Left ventricle myocardium superior (tissue), 1 donor: ENCODE data around the gene ZNG1A. TPM values are rescaled to one million over a fixed set of nuclear protein-coding genes. Genes with fewer than 3 reads are reported as not detected.
"Not testable (repeated sequence)": the region's sequence is repeated elsewhere in the genome, so short reads cannot be mapped to it uniquely, and the experiment has no call there.

Source experiments
- ATAC-seq: fragments of 200-7000 bp; cut with Tn5 transposase; one replicate; pipeline ENCODE4 v1.9.1; 2020; ENCODE audit warnings: mild to moderate bottlenecking, moderate library complexity
- DNase-seq: peaks from one replicate; pipeline ENCODE4 v3.0.0-alpha.2; 2020
- intact Hi-C: fragments of 100-400 bp; cut with micrococcal nuclease; formaldehyde crosslinking; loops from one replicate; pipeline ENCODE4 v1.11.0; 2022
- total RNA-seq: library from RNA; stranded (reverse); fragmentation: NEBNext Ultra II Directional; extraction: Animal tissue kit (Norgen Biotek cat#: 25700); gene quantifications from one replicate; pipeline ENCODE4 v1.2.1, GENCODE V29; 2021
- donor health status: DM: no; HTN: yes; CAD: no; lungs with severe emphysema.

Gene ZNG1A
- total RNA-seq, 1 donor from 2014 or later, result 11.9 TPM

- ATAC-seq, intact Hi-C loops, DNase-seq: not testable (repeated sequence)
Observed at GRCh38 chr9:108742-109495, 69.9 kb downstream of the ZNG1A start.

GRCh38 chr9:105991-106390 is 72.9 kb downstream of the ZNG1A start:
- ATAC-seq, DNase-seq, intact Hi-C loops: not testable (repeated sequence)

GRCh38 chr9:100430-100829 is 78.4 kb downstream of the ZNG1A start:
- not testable (repeated sequence) for ATAC-seq

DNA sequence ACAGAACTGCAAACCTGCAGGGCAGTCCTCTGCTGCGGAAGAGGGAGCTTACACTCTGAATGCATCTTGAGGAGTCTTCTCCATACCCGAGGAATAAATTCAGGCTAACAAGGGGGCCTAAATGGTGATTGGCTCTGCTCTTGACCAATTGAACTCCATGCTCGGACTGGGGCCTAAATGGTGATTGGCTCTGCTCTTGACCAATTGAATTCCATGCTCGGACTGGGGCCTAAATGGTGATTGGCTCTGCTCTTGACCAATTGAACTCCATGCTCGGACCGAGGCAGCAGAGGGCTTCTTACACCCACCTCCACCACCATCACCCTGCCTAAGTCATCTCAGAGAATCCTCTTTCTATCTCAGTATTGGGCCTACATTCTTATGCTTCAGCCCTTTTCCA is 79.0 kb downstream of the ZNG1A start:
- intact Hi-C loops, ATAC-seq: not testable (repeated sequence)

More at GRCh38 chr9:100430-100829, 78.4 kb downstream of the ZNG1A start:
- intact Hi-C loops, DNase-seq: not testable (repeated sequence)

DNA sequence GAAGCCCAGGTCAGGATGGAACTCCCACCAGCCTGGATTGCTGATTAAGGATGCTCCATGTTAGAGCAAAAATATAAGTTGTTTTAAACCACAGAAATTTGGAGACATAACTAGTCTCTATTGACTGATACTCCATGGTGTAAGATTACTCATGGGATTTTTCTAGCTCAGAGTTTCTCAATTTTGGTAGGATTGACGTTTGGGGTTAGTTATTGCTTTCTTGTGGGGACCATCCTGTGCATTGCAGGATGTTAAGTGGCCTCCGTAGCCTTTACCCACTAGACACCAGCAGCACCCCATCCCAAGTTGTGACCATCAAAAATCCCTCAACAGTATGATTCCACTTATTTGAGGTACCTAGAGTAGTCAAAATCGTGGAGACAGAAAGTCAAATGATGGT is 80.1 kb downstream of the ZNG1A start:
- DNase-seq, intact Hi-C loops, ATAC-seq: not testable (repeated sequence)

More for the DNA sequence above, 79.0 kb downstream of the ZNG1A start:
- DNase-seq, result not testable (repeated sequence)

DNA sequence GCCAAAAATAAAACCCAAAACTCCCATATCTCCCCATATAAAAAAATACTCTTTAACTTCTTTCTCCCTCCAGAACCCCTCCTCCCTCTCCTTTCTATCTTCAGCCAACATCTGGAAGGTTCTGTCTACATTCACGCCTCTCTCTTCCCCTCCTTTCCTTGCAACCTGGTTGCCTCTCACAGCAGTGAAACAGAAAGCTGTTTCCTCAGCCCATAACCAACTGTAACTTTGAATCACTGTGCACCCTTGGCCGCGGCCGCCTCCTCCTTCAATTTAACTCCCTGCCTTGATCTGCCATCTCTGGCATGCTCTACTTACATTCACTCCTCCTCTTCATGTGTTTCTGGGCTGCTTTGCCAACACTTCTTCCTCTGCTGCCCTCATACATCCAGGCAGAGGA is 83.9 kb downstream of the ZNG1A start:
- ATAC-seq, DNase-seq, intact Hi-C loops: not testable (repeated sequence)

DNA sequence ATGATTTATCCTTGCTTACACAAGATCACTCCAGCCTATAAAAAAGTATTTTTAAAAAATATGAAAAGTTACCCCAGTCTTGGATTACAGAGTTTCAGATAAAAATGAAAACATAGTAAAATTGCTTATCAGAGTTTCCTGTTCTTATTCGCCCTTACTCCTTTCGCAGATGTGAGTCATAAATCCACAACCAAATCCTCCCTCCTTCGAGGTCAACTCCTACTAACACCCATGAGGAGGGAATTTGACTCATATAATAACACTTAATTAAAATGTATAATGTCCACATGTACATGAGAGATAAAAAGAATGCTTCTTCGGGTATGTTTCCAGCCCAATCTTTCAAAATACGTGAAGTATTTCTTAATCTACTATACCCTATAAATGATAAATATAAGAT is 84.5 kb downstream of the ZNG1A start:
- DNase-seq, ATAC-seq, intact Hi-C loops: not testable (repeated sequence)

GRCh38 chr9:93909-94308 is 84.9 kb downstream of the ZNG1A start:
- DNase-seq, intact Hi-C loops, ATAC-seq: not testable (repeated sequence)

DNA sequence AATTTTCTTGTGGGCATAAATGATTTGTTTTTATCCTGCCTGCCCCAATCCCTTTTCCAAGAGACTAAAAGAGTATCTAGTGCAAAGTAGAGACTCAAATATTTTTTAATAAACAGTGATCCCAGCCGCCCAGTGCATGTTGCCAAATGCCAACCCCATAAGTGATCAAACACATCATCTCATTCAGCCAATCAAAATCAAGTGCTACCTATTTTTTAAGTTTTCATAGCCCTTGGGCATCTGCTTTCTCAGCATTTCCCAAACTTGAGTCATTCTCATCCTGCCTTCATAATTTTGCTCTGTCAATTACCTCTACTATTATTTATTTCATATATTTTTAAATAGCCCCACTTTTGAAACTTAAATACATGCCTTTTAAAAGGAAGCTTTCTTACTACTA is 88.0 kb downstream of the ZNG1A start:
- intact Hi-C loops, ATAC-seq, DNase-seq: not testable (repeated sequence)

DNA sequence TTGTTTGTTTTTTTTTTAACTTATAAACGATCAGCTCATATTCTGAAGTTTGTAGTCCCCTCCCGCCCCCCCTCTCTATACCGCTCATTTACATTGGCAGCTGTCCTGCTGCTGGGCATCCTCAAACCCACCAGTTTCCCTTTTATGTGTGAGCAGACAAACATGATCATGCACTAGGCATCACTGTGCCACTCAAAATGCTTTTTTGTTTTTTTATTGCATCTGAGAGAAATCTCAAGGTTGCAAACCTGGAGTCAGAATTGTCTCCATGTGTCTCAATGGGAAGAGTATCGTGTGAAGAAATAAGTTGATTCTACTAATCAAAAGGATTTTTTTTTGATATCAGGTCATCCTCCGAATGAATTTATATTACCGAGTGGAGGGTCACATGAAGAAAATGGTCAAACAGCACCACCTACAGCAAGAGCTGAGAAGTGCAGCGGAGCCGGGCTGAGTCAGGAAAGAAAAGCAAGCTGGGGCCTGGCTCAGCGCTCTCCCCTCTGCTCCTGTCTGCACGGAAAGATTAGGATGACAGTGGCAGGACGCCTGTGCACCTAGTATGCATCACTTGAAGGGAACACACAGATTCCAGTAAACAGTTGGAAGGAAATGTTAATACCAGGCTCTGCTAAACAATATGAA is 90.3 kb downstream of the ZNG1A start:
- intact Hi-C loops, DNase-seq: not testable (repeated sequence)
- peak; percentile 92 for ATAC-seq

DNA sequence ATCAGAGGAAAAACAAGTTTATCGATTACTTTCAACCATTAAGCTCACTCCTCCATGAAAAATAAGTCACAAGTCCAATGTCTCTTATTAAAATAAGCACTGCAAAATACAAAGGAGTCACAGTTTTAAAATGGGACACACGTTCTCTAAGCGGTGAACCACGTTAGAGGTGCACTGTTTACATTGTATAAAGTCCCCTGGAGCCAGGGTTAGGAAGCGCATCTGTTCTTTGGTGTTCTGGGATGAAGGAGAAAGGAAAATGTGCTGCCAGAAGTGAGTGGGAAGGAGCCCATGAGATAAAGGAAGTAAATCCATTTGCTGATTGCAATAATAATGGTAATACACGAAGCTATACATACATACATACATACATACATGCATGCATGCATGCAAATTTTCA is 91.0 kb downstream of the ZNG1A start:
- ATAC-seq, DNase-seq, intact Hi-C loops: not testable (repeated sequence)

GRCh38 chr9:87105-87504 is 91.8 kb downstream of the ZNG1A start:
- intact Hi-C loops, DNase-seq: not testable (repeated sequence)
- ATAC-seq, result peak; percentile 48

GRCh38 chr9:86697-87096 is 92.2 kb downstream of the ZNG1A start:
- ATAC-seq, intact Hi-C loops, DNase-seq: not testable (repeated sequence)

GRCh38 chr9:82932-83689 is 95.7 kb downstream of the ZNG1A start:
- DNase-seq, ATAC-seq, intact Hi-C loops: not testable (repeated sequence)

GRCh38 chr9:78333-78732 is 100.5 kb downstream of the ZNG1A start:
- DNase-seq, intact Hi-C loops: not testable (repeated sequence)
- ATAC-seq, result peak; percentile 49

DNA sequence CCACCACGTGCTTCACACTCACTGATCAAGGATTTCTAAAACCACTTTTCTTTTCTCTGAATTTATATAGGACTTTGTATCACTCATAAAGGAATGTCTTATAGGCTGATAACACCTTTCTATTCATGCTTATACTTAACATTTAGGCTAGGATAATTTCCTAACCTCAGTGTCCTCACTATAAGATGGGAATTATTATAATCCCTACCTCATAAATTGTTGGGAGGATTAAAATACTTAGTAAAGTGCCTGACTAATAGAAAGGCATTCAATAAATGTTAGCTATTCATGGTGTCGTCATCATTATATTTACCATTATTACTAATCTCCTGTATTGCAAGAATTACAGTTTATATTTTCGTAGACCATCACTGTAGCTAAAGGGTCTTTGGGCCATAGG is 102.5 kb downstream of the ZNG1A start:
- DNase-seq, intact Hi-C loops, ATAC-seq: not testable (repeated sequence)

DNA sequence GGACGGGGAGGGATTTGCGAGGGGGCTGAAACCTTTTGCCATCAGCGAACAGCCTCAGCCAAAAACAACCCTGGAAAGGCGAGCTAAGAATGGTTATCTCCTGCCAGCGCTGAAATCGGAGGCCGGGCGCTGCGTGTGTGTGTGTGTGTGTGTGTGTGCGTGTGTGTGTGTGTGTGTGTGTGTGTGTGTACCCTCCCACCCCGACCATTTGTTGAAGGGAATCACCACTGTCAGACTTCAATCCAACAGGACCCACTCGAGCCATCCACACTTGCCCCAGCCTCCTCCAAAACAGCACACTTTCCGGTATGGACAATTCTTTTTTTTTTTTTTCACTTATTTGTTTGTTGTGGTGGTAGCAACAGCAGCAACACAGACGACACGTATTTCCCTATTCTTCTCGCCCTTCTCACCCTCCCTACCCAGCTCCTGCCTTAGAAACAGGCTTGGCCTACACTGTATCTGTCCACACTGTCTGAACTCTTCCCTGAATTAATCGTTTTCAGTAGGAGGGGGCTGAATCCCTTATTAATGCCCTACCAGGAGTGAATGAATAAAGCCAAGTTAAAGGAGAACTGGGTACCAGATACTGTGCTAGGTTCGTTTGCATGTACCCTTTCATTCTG is 104.8 kb downstream of the ZNG1A start:
- intact Hi-C loops, DNase-seq: not testable (repeated sequence)
- ATAC-seq, result peak; percentile 39

- peak; percentile 47 for DNase-seq
- peak; percentile 65 for ATAC-seq
- intact Hi-C loops, result not testable (repeated sequence)
Observed at GRCh38 chr9:73076-73899, 105.6 kb downstream of the ZNG1A start.
